GM19467 (cell line): ENCODE measurements around the gene FBRSL1.
"Not testable (repeated sequence)": the region's sequence is repeated elsewhere in the genome, so short reads cannot be mapped to it uniquely, and the experiment has no call there.

Experiments
- ATAC-seq: cut with Tn5 transposase; IDR thresholded peaks from one replicate; pipeline ENCODE4 v1.9.1; 2021; ENCODE audit warnings: mild to moderate bottlenecking, moderate library complexity; ENCODE audit not compliant: unreplicated experiment

The FBRSL1 gene

GRCh38 chr12:132522592-132523380 lies 32.8 kb downstream of the FBRSL1 start:
- no peak for ATAC-seq

- no peak for ATAC-seq
Observed at GRCh38 chr12:132523576-132524331, 33.8 kb downstream of the FBRSL1 start.

DNA sequence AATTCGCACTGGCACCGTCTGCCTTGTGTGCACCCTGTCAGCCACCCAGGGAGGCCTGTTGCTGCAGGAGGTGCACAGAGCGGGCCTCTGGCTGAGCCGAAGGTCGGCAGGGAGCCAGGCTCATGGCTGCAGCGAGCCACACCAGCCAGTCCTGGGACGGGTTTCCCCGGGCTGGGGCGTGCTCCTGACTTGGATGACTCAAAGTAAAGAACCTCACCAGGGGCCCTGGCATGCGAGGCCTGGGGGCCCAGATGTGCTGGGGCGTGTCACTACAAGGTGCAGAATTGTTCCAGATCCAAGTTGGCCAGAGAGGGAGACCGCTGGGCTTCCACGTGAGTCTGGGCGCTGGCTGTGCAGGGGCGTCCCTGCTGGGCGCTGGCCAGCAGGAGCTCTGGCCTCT lies 34.5 kb downstream of the FBRSL1 start:
- ATAC-seq: no peak

DNA sequence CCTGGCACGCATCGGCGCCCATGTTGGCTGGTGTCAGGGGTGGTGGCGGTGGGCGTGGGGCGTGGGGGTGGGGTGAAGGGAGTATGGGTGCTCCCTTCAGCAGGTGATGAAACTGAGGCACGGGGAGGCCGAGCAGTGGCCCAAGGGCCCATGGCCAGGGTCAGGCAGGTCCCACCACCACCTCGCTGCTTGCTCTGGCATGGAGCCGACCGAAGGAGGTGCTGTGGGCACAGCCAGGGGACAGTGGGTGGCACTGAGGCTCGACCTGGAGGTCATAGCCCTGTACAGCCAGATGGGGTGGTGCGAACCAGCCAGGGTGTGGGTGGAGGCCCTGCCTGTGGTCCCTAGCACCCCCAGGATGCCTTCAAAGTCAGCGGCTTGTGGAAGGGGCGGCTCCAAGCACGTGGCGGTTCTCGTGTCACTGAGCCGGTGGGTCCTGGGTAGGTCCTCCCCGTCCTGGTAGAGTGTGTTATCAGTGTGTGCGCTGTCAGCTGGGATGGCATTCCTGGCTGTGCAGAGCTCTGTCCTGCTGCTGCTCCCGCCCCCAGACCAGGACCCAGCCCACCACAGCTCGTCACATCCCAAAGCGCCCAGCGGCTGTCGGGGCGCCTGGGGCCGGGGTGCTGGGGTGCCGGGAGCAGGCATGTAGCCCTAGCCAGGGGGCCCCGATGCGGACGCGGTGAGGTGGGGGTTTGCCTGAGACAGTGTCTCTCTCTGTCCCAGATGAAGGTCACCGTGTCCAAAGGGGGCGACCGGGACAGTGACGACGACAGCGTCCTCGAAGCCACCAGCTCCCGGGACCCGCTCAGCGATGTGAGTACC lies 35.3 kb downstream of the FBRSL1 start:
- ATAC-seq: no peak

- ATAC-seq: no peak
Observed at GRCh38 chr12:132525833-132526455, 36.0 kb downstream of the FBRSL1 start.

- ATAC-seq: no peak
Observed at GRCh38 chr12:132527186-132527882, 37.4 kb downstream of the FBRSL1 start.

- ATAC-seq: no peak
Observed at GRCh38 chr12:132527883-132528264, 37.9 kb downstream of the FBRSL1 start.

- no peak for ATAC-seq
Observed at GRCh38 chr12:132528564-132529106, 38.7 kb downstream of the FBRSL1 start.

- no peak for ATAC-seq
Observed at GRCh38 chr12:132529156-132529839, 39.3 kb downstream of the FBRSL1 start.

GRCh38 chr12:132529906-132530305 lies 40.0 kb downstream of the FBRSL1 start:
- ATAC-seq: no peak

DNA sequence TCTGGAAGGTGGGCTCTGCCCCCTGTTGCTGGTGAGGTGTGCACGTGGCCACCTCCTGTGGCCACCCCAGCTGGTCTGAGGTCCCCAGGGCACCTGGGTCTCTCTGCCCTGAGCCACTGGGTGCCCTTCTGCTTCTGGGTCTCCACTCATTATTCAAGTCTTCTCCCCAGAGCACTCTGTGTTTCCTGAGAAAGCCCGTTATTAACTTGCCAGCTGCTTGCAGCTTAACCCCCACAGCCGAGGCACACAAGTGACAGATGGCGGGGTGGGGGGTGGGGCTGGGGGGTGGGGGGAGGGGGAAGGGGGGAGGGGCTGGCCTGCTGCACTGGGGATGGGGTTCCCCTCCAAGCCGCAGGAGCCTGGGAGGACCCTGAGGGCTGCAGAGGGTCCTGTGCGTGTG lies 40.5 kb downstream of the FBRSL1 start:
- ATAC-seq: no peak

GRCh38 chr12:132530851-132531250 lies 40.9 kb downstream of the FBRSL1 start:
- ATAC-seq: no peak

DNA sequence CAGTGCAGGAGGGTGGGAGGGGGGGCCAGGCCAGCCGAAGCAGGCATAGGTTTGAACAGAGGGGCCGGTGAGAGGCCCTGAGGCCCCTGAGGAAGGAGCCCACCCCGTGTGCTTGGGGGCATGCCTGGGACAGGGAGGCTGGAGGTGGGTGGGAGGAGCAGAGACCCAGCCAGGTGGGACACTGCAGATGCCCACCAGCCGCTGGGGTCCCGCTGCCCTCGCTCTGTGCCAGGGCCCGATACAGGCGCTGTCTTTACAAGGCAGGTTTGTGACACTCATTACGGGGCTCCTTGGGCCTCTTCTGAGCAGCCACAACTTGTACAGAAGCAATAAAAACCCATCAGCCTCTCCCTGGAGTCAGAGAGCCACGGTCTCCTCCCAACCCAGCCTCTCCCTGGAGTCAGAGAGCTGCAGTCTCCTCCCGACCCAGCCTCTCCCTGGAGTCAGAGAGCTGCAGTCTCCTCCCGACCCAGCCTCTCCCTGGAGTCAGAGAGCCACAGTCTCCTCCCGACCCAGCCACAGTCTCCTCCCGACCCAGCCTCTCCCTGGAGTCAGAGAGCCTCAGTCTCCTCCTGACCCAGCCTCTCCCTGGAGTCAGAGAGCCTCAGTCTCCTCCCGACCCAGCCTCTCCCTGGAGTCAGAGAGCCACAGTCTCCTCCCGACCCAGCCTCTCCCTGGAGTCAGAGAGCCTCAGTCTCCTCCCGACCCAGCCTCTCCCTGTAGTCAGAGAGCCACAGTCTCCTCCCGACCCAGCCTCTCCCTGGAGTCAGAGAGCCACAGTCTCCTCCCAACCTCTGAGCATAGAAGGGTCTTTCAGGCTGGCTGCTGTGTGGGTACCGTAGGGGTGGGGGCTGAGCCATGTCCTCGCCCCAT lies 43.0 kb downstream of the FBRSL1 start:
- ATAC-seq: not testable (repeated sequence)

DNA sequence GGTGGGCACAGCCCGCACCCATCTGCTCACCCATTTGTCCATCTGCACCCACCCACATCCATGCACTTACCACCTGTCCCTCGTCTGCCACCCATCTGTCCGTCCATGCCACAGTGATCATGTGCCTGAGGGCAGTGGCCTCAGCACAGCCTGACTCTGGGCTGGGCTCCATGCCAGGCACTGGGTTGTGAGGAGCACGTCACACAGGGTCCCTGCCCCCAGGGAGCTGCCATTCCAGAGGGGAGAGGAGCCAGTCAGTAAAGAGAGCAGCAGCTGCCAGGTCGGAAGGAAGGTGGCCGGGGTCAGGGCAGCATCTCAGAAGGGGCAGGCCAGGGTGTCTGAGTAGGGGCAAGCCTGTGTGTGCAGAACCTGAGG lies 43.6 kb downstream of the FBRSL1 start:
- ATAC-seq: no peak

DNA sequence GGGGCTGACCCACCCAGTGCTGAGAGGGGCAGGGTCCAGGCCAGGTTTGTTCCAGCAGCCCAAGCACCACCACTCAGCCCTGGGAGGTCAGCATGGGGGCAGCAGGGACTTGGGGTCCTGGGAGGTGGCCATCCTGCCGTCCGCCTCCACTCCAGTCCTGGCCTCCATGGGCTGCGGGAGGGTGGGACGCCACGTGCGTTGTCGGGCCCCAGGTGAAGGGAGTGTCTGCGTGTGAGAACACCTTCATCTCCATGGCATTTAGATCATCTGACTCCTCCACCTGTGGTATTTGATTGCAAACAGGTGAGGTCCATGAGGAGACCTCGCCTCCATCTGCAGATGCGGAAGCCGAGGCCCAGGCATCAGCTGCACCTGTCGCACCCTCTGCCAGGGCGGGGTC lies 44.1 kb downstream of the FBRSL1 start:
- ATAC-seq: no peak

- ATAC-seq: no peak
Observed at GRCh38 chr12:132535019-132535418, 45.1 kb downstream of the FBRSL1 start.

DNA sequence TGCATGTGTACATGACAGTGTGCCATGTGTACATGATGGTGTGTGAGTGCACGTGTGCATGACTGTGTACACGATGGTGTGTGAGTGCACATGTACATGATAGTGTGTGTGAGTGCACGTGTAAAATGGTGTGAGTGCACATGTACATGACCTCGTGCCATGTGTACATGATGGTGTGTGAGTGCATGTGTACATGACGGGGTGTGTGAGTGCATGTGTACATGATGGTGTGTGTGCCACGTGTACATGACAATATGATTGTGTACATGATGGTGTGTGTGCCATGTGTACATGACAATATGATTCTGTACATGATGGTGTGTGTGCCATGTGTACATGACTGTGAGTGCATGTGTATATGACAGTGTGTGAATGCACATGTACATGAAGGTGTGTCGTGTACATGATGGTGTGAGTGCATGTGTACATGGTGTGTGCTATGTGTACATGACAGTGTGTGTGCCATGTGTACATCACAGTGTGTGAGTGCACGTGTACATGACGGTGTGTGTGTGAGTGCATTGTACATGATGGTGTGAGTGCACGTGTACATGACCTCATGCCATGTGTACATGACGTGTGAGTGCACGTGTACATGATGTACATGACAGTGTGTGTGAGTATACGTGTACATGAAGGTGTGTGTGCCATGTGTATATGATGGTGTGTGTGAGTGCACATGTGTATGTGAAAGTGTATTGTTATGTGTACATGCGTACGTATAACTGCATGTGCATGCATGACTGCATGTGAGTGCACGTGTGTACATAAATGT lies 46.3 kb downstream of the FBRSL1 start:
- no peak for ATAC-seq

DNA sequence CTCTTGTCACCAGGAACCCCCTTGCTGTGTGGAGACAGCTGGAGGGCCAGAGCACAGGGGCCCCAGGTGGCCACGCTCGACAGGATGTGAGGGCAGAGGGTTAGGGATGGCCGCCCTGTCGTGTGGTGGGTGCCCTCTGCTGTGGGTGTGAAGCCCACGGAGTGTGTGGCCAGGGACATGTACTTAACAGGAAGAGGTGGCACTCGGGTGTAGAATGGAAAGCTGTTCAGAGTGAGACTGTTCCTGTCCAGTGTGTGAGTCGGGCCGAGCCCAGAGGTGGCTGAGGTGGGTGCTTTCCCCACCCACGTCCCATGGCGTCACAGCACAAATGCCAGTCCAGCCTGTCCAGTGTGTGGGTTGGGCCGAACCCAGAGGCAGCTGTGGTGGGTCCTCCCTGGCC lies 47.1 kb downstream of the FBRSL1 start:
- no peak for ATAC-seq
